GM21737 (cell line): ENCODE results near the gene TCF7L2.

Experiments used
- ATAC-seq: cut with Tn5 transposase; IDR thresholded peaks from one replicate; pipeline ENCODE4 v1.9.1; 2021; ENCODE audit warnings: mild to moderate bottlenecking, moderate library complexity; ENCODE audit not compliant: unreplicated experiment

The TCF7L2 gene

GRCh38 chr10:112991888-112992491 lies 41.9 kb downstream of the TCF7L2 start:
- no peak for ATAC-seq

GRCh38 chr10:112996462-112996861 lies 46.4 kb downstream of the TCF7L2 start:
- ATAC-seq: no peak

GRCh38 chr10:112999102-112999501 lies 49.1 kb downstream of the TCF7L2 start:
- ATAC-seq: no peak

DNA sequence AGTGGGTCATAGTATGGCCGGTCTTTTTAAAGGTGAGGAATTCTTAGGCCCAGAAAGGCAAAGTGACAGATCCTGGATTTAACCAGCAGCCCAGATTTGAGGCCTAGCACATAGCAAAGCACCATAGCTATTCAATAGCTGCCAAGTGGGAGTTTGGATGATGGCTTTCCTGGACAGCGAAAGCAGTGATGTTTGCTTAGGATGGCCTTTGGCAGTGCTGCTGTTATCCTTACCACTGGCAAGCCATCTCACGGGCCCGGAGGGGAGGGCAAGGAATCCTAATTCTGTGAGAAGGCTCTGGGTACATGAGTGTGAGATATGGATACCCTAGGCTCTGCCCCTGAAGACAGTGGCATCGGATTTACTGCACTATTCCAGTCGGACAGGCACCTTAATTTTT lies 50.4 kb downstream of the TCF7L2 start:
- ATAC-seq: no peak

DNA sequence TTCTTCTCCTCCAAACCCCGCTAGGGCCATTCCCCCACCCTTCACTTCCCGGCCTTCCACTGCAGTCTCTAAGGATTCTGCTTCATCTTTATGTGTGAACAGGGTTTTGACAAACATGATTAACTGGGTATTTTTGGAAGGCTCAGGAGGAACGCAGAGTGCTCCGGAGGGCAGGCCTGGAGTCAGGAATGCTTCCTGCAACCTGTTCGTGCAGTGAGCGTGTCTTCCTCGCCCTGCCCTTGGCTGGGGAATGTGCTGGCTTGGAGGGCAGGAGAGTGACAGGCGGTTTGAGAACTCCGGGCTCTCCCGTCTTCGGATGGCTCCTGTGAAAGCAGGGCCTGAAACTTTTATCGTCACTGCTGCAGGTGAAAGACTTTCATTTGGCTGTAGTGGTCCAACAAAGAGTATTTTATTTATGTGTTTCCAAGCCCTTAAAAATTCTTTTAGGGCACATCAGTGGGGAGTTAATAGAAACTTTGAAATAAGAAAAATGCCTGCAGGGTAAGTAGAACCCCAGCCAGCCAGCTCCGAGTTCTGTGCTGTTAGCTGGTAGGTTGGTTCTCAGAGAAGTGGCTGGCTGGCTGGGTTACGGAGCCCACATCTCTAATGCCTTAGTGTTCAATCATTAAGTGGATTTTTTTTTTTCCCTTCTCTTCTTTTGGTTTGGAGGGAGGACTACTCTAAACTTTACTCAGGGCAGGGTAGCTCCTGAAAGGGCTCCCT lies 51.0 kb downstream of the TCF7L2 start:
- no peak for ATAC-seq

DNA sequence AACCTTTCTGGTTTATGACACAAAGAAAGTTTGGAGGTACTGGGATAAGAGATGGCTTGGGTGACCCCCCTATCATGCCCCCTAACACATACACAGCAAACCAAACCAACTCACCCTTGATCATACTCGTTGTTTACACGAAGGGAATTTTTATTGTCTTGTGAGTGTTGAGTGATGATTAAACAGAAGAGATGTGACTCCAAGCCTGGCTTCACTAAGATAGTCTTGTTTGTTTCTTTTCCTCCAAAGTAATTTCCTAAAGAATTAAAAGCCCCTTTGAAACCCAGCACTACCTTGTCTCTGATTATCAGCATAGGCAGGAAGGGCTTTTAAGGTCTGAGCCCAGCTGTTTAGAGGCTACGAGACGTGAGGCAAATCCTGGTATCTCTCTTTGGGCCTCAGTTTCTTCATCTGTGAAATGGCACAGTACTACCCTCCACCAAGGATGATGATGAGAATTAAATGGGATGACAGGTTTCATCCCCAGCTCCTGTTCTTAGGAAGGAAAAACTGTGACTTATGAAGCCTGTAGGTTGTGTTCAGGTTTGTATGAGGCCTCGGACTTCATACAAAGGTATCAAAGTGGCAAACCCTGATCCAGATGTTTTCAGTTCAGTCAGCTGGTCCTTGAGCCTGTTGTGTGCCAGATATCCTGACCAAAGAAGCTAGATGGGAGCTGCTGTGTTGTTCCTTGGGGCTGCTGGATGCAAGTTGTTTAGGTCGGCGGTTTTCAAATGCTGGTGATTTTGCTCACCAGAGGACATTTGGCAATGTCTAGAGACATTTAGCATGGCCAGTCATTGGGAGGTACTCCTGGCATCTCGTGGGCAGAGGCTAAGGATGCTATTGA lies 51.8 kb downstream of the TCF7L2 start:
- ATAC-seq: no peak

- no peak for ATAC-seq
Observed at GRCh38 chr10:113002449-113002777, 52.4 kb downstream of the TCF7L2 start.

DNA sequence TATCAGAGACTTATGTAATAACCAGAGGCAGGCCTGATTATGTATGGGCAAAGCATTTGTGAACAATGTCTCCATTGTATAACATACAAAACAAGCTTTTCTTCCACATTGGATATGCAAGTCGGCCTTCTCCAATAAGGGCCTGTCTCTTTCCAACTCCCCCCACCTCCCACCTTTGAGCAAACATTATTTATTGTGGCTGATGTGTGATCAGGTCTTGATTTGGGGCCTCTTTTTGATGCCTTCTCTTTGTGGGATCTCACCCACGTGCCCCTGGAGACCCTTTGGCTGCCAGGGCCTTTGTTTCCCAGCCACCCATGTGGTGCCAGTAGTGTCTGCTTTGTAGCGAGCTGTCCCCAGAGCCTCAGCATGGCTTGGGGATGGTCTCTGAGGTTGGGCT lies 53.0 kb downstream of the TCF7L2 start:
- no peak for ATAC-seq

- no peak for ATAC-seq
Observed at GRCh38 chr10:113004069-113004618, 54.1 kb downstream of the TCF7L2 start.

DNA sequence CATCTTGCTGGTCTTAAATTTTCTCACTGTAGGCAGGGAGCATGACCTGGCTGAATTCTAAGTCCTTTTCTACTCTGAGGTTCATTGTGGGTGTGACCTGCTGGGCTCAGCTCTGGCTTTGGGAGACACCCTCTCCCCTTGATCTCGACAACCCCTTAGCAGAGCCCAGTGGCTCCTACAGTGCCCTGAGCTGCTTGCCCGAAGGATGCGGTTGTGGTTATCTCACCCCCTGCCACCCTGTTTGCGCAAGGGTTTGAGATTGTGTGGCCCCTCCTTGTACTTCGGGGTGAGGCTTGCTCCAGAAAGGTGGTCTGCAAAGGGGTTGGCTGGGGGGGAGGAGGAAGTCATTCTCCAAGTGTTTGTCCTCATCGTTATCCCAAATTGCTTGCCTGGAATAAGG lies 55.3 kb downstream of the TCF7L2 start:
- no peak for ATAC-seq

DNA sequence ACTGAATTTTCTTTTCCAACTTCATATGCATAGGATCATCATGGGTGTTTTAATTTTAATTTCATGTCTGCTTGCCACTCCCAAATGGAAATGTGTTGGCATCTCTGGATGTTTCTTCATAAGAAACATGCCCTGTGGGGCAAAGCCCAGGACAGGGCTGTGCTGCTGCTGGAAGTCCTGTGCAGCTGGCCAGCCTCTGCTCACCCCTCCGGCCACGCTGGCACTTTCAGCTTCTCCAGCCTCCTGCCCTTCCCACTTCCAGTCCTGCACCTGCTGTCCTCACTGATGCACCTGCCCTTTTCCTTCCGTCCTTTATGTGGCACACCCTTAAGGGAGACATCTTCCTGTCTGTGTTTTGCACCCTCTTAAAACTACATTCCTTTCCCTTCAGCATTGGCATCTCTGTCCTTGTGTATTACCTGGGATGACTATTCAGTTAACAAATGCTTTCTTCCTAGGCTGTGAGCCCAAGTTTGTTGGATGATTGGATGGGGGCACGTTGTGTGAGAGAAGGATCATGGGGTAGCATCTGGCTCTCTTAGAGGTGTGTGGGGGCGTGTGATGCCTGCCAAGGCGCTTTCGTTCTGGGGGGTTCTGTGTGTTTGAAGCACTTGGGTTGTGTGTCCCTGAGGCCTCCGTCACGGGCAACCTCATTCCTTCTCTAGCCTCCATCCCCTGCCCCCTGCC lies 56.8 kb downstream of the TCF7L2 start:
- ATAC-seq: no peak

- no peak for ATAC-seq
Observed at GRCh38 chr10:113007343-113007771, 57.3 kb downstream of the TCF7L2 start.

- no peak for ATAC-seq
Observed at GRCh38 chr10:113007821-113008220, 57.8 kb downstream of the TCF7L2 start.

- no peak for ATAC-seq
Observed at GRCh38 chr10:113011592-113012374, 61.7 kb downstream of the TCF7L2 start.

GRCh38 chr10:113015201-113015600 lies 65.2 kb downstream of the TCF7L2 start:
- no peak for ATAC-seq

GRCh38 chr10:113017376-113017775 lies 67.3 kb downstream of the TCF7L2 start:
- ATAC-seq: no peak

DNA sequence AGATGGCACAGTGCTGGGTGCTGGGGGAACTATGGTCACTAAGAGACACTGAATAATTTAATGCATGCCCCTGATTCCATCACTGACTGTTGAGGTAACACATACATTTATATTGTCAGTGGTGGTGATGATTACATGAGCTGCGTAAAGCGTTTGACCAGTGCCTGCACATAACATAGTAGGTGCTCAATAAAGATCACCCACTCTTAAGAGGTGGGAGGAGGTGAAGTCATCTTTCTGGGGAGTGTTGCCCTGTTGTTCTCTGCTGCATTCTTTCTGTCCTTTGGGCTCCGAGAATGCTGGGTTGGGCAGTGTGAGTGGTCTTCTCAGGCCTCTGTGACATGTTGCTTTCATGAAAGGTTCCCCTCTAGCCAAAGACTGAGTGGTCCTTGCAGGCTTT lies 68.0 kb downstream of the TCF7L2 start:
- ATAC-seq: no peak

- no peak for ATAC-seq
Observed at GRCh38 chr10:113019096-113019495, 69.0 kb downstream of the TCF7L2 start.

DNA sequence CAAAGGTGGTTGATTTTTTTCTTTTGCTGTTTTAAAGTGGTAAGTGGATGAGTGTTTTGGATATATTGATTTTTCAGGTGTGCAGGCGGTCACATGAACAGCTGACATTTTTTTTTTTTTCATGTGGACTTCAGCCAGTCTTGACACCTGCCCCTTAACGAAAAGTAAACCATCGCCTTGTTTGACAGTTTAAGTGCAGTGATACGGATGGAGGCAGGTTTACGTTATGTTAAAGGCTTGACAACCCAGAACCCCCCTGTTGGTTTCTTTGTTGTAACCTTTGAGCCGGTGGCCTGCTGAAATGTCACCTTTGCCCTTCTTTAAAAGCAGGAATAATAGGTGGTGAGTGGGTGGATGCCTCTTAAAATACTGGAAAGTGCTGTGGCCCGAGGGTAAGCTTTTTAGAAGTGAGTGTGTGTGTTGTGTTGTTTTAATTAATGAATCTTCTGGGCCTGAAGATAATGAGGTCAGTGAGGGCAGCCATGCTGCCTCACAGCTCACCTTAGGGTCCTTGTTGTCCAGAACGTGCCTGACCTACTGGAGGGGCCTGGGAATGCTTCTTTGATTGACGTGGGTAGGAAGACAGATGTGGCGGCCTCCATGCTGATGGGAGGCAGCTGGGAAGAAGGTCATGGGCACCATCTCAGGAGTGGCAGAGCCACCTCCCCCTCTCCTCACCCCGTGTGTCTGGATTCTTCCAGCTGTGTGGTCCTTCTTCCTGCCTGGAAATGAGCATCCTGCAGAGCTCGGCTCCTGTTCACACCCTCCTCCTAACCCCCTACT lies 69.8 kb downstream of the TCF7L2 start:
- ATAC-seq: no peak

- no peak for ATAC-seq
Observed at GRCh38 chr10:113020475-113020753, 70.4 kb downstream of the TCF7L2 start.
